ENCODE results near the gene GNG10. TPM values are rescaled to one million over a fixed set of nuclear protein-coding genes. Genes with fewer than 3 reads are reported as not detected.
A peak's percentile ranks its signal among the peaks of the same experiment; 100 is the strongest.
"Not testable (repeated sequence)": the region's sequence is repeated elsewhere in the genome, so short reads cannot be mapped to it uniquely, and the experiment has no call there.

Gene GNG10
- polyA plus RNA-seq (2013, experiment 1 of 2; ENCODE audit: insufficient read length), result 64.7 TPM
- 68.8 TPM for polyA plus RNA-seq (2013, experiment 2 of 2; ENCODE audit: insufficient read length)

DNA sequence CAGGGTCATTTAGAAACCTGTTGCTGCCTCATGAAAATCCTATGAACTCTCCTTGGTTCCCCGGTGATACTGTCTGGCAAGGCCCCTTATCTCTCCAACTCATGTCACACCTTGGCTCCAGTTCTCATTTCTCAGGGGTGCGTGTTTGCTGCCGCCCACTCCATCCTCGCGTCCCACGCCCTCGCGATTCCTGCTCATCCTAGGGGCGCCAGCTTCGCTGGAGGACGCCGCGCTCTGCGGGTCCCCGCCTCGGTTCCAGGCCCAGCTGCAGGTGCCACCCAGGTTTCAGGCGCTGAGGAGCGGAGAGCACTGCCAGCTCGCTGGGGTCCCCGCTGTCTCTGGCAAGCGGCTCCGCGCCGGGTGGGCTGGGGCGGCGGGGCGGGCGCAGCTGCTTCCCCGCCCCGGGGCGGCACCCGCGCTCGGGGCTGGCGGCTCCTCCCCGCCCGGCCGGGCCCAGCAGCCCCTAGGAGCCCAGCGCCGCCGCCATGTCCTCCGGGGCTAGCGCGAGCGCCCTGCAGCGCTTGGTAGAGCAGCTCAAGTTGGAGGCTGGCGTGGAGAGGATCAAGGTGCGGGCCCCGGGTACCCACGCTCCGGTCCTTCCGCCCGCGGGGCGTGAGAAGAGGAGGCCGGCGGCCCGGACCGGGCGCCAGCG lies at the start of gene GNG10:
Gene GNG10, plus strand, starts transcription at position 456 of the 652 bp plus-strand sequence. Its CDS starts 30 bp downstream, at position 486.
- peak; percentile 65 for DNase-seq

DNA sequence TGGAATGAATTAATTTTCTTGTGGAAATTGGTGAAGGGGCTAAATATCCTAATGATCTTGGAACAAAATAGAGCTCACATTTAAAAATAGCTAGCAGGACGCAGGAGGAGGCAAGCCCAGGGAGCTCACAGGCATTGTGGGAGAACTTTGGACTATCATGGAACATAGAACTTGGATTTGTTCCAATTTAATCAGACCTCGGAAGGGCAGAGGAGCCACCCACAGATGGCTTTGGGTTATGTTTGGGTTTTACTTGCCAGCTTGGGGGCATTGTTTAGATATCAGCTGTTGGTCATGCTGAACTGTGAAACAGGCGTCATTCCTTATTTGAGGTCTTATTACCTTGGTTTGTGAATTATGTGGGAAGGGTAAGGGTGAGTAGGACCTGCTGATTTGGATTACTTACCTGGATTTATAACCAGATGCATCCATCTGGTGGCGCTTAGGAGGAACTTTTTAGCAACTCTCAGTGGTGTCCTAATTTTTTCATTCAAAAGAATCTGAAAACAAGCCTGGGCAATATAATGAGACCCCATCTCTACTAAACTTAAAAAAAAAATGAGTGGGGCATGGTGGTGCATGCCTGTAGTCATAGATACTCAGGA lies 47.9 kb upstream of the GNG10 start:
- DNase-seq, result no peak

DNA sequence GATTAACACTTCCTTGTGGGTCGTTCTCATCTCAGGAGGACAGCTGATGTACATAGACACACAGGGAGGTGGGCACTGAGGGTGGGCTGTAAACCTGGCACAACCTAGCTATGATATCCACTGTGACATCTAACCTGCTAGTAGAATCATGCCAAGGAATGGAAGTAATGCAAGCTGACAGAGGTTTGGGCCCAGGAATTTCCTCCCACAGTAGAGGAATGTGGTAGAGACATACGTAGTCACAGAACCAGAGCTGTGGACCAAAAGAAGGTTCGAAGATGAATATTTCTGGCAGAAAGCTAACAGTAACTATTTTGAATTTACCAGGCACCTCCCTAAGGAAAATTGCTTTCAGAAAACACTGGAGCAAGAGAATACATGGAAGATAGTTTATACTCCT lies 45.5 kb upstream of the GNG10 start:
- DNase-seq, result no peak

DNA sequence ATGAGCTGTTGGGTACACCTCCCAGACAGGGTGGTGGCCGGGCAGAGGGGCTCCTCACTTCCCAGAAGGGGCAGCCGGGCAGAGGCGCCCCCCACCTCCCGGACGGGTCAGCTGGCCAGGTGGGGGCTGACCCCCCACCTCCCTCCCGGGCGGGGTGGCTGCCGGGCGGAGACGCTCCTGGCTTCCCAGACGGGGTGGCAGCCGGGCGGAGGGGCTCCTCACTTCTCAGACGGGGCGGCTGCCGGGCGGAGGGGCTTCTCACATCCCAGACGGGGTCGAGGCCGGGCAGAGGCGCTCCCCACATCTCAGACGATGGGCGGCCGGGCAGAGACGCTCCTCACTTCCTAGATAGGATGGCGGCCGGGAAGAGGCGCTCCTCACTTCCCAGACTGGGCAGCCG lies 44.1 kb upstream of the GNG10 start:
- not testable (repeated sequence) for DNase-seq

- DNase-seq, result peak; percentile 47
These were observed 39.4 kb upstream of the GNG10 start for GRCh38 chr9:111621895-111622480.

DNA sequence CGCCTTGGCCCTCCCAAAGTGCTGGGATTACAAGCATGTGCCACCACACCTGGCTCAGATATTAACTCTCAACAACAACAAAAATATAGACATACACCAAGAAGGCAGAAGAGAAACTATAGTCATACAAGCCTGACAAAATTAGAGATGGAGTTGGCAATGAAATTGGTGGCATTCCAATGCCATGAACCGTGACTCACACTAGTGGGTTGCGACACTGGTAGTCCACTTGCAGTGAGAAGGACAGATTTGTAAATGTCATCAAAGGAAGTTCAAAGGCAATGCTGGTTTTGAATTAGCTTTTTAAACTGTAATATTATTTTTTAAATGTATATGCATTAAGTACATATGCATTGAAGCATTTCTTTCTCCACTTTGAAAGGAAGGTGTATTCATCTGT lies 38.8 kb upstream of the GNG10 start:
- peak; percentile 74 for DNase-seq

- no peak for DNase-seq
These were observed 34.0 kb upstream of the GNG10 start for GRCh38 chr9:111627260-111627963.

GRCh38 chr9:111628411-111628810 lies 33.0 kb upstream of the GNG10 start:
- DNase-seq, result no peak

- DNase-seq, result no peak
These were observed 31.0 kb upstream of the GNG10 start for GRCh38 chr9:111630182-111630963.

GRCh38 chr9:111630964-111631213 lies 30.5 kb upstream of the GNG10 start:
- DNase-seq, result no peak

GRCh38 chr9:111631214-111631971 lies 30.0 kb upstream of the GNG10 start, which contains the start of gene DNAJC25:
Gene DNAJC25, plus strand, starts transcription at chr9:111631334. Its CDS starts 74 bp downstream, at chr9:111631408.
- peak; percentile 99 for DNase-seq

DNA sequence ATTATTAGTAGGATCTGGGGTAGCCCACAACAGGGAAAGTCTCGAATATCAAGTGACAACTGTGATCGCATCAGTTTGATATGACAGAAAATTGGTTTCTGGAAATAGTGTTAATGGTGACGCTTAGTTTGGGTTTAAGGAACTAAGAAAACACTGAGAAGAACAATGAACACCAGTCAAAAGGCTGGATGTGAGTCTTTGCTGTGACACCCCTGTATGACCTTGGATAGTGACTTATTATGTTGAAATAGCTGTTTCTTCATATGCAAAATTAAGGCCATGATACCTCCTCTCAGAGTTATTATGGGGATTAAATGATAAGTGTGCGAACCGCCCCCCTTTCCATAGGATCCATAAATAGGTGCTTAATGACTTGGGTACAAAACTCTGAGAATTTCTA lies 29.3 kb upstream of the GNG10 start:
- DNase-seq, result no peak

DNA sequence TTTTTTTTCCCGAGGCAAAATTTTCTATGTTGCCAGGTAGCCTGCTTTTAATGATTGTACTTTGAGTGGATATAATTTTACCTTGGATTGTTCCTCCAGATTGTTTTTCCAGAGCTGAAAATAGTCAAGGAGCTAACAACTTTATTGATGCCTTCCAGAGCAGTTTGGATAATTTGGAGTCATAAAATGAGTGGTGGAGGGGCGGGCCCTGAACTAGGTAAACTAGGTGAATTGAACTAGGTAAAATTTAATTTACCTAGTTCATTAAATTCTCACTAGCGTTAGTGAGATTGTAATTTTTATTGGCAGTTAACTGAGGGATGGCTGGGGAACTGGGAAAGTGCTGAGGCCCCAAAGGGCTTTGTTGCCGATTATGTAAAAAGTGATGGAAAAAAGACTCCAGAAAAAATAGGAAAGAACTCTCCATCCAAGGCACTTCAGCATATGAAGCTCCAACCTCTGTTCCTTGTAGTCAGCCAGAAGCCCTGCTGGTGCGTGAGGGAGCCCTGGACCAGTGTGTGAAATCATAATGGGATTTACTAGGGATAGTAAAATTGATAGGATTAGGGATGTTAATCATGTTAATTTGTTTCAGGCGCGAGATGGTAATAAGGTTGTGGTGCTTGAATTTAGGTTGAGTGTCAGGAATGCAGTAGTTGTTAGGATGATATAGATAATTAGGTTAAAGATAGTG lies 28.6 kb upstream of the GNG10 start:
- DNase-seq, result no peak

- DNase-seq, result no peak
These were observed 28.0 kb upstream of the GNG10 start for GRCh38 chr9:111633389-111633736.

- no peak for DNase-seq
These were observed 26.5 kb upstream of the GNG10 start for GRCh38 chr9:111634860-111635259.

- no peak for DNase-seq
These were observed 23.9 kb upstream of the GNG10 start for GRCh38 chr9:111637421-111637950.

DNA sequence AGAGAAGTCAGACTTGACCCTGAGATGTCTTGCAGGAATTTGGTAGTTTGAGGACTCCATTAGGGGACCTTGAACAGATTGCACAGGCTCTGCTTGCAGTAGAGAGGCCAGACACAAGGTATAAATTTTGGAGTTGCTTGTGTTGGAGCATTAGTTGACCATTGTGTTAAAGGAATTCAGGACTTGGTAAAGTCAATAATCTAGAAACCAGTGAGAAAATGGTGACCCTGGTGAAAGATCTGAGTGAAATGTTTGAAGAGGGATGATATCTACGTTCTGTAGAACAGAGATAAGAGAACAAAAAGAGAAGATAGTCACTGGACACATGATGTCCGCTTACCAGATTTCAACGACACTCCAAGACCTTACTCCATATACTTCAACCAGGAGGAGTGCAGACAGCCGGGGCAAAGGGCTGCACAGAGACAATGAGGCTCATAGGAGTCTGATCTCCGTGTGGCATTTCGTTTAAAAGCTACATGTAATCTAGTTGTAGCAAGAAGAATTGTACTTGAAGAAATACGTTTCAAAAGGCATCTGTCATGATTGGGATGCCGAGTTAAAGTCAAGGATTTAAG lies 17.1 kb upstream of the GNG10 start:
- no peak for DNase-seq

GRCh38 chr9:111645806-111646205 lies 15.6 kb upstream of the GNG10 start:
- DNase-seq, result no peak

DNA sequence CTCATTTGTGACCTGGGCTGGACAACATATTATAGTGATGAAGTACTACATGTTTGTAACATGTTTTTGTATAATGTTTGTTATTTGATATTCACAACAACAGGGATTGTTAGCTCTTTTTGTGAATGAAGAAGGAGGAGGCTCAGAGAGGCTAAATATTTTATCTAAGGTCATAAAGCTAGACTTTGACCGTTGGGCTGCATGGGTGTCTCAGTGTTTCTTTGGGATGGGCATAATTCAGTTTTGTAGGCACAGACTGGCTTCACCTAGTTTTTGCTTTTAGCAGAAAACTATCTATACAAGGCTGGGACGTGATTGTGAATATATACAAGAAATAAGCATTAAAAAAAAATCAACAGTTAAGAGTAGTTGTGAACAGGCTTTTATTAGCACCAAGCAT lies 15.0 kb upstream of the GNG10 start:
- no peak for DNase-seq

- no peak for DNase-seq
These were observed 13.3 kb upstream of the GNG10 start for GRCh38 chr9:111648066-111648465.

- no peak for DNase-seq
These were observed 12.4 kb upstream of the GNG10 start for GRCh38 chr9:111649016-111649415.
